K562 treated with DMSO at 1 percent for 12 hours (cell line): Measurements from ENCODE around the gene KRT1. TPM values are rescaled to one million over a fixed set of nuclear protein-coding genes. Genes with fewer than 3 reads are reported as not detected.

Experiments
- total RNA-seq: library from RNA; unstranded; fragments of 300-600 nt; gene quantifications from 2 replicates; pipeline ENCODE4 v1.2.3, GENCODE V29; 2022; ENCODE audit not compliant: insufficient read depth

Gene KRT1
- total RNA-seq, result not detected in 2 replicates

DNA sequence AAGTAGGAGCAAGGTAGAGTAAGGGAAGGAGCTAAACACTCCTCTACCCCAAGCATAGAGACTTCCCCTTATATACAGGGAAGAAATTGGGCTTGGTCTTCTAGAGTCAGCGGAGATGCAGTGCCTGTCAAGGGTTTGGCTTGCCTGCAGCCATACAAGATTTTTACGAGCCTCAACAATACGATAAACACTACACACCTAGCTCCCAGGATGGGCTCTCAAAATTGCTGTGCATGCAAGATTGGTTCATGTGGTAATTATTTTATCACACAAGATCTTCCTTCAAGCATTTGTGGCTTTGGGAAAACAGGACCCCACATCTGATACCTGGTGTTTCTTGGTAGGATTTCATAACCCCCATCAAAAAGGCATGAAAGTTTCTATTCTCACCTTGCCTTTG, at the start of gene KRT1:
TSS of gene KRT1 (minus strand) at position 45 of the 400 bp plus-strand sequence. CDS start 59 bp downstream, outside the sequence.

DNA sequence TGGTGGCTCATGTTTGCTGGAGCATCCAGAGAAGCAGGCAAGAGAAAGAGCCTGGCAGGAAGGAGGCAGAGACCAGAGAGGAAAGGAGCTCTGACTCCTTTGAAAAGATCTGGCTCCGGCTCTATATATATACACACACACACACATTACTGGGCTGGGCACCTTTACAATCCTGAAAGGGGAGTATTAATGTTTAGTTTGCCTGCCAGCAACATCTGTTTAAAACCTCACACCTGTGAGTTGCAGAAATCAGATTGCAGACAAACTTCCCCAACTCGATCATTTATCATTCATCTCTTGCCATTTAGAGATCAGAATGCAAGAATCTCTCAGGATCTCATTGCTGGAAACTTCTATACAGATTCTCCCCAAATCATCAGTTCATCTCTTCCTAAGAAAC, 23.2 kb upstream of the KRT1 start, which contains the start of gene KRT77:
TSS of gene KRT77 (minus strand) at position 101 of the 400 bp plus-strand sequence. CDS start at position 11, 90 bp downstream.

DNA sequence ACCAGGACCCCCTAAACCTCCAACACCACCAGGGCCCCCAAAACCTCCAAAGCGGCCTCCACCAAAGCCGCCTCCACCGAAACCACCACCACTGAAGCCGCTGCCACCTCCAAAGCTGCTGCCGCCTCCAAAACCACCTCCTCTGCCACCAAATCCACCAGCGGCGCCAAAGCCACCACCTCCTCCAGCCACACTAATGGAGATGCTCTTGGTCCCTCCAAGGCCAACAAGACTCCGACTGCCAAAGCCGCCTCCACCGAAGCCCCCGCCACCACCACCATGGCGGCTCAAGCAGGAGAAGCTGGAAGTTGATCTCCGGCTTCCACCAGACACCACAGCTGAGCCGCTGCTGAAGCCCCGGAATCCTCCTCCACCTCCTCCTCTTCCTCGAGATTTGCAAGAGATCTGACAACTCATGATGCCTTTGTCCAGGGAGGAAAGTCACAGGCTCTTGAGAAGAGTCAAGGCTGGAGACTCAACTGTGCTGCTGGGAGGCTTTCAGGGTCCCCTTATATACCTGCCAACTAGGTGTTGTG, 28.4 kb downstream of the KRT1 start, which contains the start of gene KRT2:
TSS of gene KRT2 (minus strand) at position 486 of the 536 bp plus-strand sequence. CDS start at position 417, 69 bp downstream.

Other genes with a start within 250 kb of the KRT1 start
- gene KRT75, start 246.0 kb downstream of the KRT1 start, total RNA-seq, result not detected in 2 replicates
- gene KRT6B, start 228.3 kb downstream of the KRT1 start, total RNA-seq, result not detected in 2 replicates
- not detected in 2 replicates for gene KRT6C, start 206.6 kb downstream of the KRT1 start, total RNA-seq
- not detected in 2 replicates for gene KRT6A, start 187.2 kb downstream of the KRT1 start, total RNA-seq
- gene KRT5, start 160.0 kb downstream of the KRT1 start, total RNA-seq, result not detected in 2 replicates
- gene KRT71, start 127.3 kb downstream of the KRT1 start, total RNA-seq, result not detected in 2 replicates
- gene KRT74, start 106.6 kb downstream of the KRT1 start, total RNA-seq, result not detected in 2 replicates
- gene KRT72, start 78.9 kb downstream of the KRT1 start, total RNA-seq, result not detected in 2 replicates
- not detected in 2 replicates for gene KRT73, start 61.8 kb downstream of the KRT1 start, total RNA-seq
- gene KRT2, start 28.2 kb downstream of the KRT1 start, total RNA-seq, result 0.26 TPM in 1 of 2 replicates, not detected in the other
- gene KRT77, start 23.1 kb upstream of the KRT1 start, total RNA-seq, result not detected in 2 replicates
- gene KRT76, start 96.9 kb upstream of the KRT1 start, total RNA-seq, result not detected in 2 replicates
- gene KRT3, start 115.7 kb upstream of the KRT1 start, total RNA-seq, result not detected in 2 replicates
- not detected in 2 replicates for gene KRT4, start 133.7 kb upstream of the KRT1 start, total RNA-seq
- gene KRT79, start 153.9 kb upstream of the KRT1 start, total RNA-seq, result not detected in 2 replicates
- gene KRT78, start 168.6 kb upstream of the KRT1 start, total RNA-seq, result not detected in 2 replicates
- 398 and 473 TPM in 2 replicates for gene KRT8, start 224.7 kb upstream of the KRT1 start, total RNA-seq